ENCODE results near the gene KCNE2. TPM values are rescaled to one million over a fixed set of nuclear protein-coding genes. Genes with fewer than 3 reads are reported as not detected.

Gene KCNE2, protein sequence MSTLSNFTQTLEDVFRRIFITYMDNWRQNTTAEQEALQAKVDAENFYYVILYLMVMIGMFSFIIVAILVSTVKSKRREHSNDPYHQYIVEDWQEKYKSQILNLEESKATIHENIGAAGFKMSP
- total RNA-seq = 2.2 TPM

DNA sequence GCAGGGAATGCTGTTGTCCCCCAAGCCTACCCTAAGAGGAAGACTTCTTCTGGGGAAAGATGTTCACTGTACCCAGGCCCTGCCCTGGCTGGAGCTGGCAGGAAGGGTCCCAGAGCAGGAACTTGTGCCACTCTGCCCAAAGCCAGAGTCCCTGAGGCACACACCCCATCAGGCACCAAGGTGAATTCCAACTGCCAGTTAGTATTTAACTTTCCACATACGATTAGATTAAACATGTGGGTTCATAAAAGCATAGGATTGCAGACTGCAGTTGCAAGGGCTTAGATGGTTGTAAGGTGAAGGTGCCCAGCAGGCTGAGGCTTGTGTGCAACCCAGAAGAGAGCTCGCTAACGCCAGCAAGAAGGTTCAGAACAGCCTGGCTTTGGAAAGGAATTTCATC, at the start of gene KCNE2:
KCNE2 (plus strand) TSS at position 274 of the 400 bp plus-strand sequence. CDS start 6,473 bp downstream, outside the sequence.
- DNase-seq (ENCODE audit: low spot score) (peak; percentile 37), ATAC-seq (no peak)
- intact Hi-C loops (cut with DNase I) = no loop called here

DNA sequence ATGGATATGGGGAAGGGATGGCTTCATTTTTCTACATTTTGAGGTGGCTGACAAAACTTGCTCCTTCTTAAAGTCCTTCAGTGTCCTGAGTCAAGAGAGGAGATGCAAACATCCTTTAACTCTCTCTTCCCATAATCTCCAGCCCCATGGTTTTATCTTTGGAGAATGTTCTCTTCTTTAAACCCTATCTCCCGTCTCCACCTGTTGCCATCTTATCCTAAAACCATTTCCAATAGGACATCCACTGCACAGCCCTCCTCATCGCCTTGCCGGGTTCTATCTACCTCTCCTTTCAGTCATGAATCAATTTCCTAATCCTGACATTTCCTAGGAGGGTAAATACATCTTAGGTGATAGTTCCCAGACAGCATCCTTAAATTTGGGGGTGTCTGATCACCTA, 44.2 kb upstream of the KCNE2 start:
- intact Hi-C loops (cut with DNase I) = no loop called here
- no peak for ATAC-seq
- DNase-seq (ENCODE audit: low spot score) = no peak

DNA sequence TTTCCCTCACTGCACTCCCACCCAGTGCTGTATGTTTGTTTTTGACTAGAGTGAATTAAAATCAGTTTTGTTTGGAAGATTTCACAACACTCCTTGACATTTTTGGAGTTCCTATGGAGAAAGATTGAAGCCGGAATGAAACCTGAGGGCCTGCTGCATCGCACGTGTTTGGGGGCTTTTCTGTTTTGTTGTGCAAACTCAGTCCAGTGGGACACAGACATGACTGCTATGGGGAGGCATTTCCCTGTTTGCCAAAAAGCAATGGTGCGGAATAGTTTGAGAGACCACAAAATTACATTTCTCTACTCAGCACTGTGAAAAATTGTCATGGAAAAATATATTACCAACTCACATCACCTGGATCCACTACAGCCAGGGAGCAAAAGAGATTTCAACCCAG, 43.8 kb upstream of the KCNE2 start:
- intact Hi-C loops (cut with DNase I) = no loop called here
- DNase-seq (ENCODE audit: low spot score) (no peak), ATAC-seq (no peak)

DNA sequence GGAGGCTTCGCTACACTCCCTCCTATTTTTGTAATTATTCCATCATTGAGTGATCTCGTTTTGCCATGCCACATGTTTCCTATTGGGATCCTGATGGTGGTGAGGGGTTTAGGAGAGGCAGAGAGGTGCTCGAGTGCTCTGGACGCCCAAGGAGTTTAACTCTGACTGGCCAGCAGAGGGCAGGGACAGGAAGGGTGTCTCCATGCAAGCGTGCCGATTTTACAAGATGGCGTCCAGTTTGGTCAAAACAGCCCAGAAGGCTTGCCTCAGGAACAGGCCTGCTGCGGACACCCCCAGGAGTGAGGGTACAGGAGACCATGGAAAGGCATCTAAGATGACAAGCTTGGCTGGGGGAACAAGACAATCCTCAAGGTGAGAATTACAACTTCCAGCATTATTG, 33.8 kb upstream of the KCNE2 start:
- ATAC-seq = no peak
- intact Hi-C loops (cut with DNase I) = no loop called here

DNA sequence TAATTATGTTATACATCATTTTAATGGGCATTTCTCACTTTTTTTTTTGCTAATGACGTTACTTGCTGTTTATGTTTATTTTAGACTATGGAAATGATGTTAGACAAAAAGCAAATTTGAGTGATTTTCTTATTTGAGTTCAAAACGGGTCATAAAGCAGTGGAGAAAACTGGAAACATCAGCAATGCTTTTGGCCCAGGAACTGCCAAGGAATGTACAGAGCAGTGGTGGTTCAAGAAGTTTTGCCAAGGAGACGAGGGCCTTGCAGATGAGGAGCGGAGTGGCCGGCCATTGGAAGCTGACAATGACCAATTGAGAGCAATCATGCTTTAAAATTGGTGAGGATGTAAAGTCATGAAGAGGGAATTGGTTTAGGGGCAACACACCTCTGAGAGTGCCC, 32.1 kb upstream of the KCNE2 start:
- ATAC-seq (no peak), DNase-seq (ENCODE audit: low spot score) (no peak)
- intact Hi-C loops (cut with DNase I) = no loop called here

More for the DNA sequence above, 33.8 kb upstream of the KCNE2 start:
- DNase-seq (ENCODE audit: low spot score) = no peak

DNA sequence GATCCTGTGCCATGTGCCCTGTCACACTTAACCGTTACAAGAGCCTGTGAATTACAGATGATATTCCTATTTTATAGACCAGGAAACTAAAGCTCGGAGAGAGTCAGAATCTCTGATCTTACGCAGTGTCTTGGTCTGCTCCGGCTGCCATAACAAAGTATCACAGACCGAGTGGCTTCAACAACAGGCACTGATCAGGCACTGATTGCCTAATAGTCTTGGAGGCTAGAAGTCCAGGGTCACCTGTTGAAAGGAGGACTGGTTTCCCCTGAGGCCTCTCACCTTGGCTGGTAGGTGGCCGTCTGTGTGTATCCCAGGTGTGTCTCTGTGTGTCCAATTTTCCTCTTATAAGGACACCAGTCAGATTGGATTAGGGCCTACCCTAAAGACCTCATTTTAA, 31.5 kb upstream of the KCNE2 start:
- intact Hi-C loops (cut with DNase I) = no loop called here
- ATAC-seq (no peak), DNase-seq (ENCODE audit: low spot score) (no peak)

DNA sequence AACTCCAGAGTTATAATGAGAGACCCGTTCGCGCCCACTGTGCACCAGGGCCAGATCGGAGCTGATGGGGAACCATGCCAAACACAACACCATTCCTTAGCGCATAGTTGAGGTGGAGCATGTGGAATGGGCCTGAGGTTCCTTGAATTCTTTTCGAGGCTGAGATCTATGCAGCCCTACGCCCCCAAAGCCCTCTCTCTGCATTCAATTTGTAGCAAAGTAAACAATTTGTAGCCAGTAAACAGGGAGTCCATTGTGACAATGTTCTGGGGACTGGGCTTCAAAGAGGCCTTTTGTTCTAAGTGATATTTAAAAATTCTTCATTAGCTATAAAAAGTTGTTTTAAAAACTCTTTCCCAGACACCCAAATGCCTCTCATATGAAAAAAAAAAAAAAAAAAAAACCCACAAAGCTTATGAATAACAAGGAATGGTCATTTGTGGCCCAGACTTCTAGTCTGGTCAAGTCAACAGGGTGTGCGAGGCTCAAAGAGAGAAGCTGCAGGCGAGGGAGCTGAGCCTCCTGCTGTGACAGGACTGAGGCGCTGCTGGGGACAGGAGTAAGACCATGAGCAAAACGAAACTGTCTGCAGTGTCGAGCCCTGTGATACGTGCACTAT, 30.6 kb upstream of the KCNE2 start:
- intact Hi-C loops (cut with DNase I) = no loop called here
- peak; percentile 83 for ATAC-seq
- no peak for DNase-seq (ENCODE audit: low spot score)

DNA sequence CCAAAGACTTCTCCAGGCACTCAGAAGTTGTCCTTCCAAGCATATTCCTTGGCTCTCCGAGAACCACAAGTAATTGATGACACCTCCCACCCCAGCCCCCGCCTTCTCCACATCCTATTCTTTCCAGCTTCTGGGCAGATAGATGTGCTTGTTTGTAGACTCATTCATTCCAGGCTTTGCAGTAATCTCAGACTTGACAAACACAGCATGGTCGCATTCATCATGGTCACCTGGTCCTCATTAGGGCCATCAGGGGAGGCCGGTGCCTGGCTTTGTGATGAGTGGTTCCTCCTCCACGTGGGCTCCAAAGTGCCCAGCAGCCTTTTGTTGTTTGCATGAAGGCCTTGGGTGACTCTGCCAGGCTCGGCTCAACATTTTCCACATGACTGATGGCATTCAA, 28.5 kb upstream of the KCNE2 start:
- DNase-seq (ENCODE audit: low spot score) (no peak), ATAC-seq (no peak)
- intact Hi-C loops (cut with DNase I) = loop anchor here (5.0 kb wide), 1 partner anchor 977 kb away; no protein-coding TSS in a partner anchor

DNA sequence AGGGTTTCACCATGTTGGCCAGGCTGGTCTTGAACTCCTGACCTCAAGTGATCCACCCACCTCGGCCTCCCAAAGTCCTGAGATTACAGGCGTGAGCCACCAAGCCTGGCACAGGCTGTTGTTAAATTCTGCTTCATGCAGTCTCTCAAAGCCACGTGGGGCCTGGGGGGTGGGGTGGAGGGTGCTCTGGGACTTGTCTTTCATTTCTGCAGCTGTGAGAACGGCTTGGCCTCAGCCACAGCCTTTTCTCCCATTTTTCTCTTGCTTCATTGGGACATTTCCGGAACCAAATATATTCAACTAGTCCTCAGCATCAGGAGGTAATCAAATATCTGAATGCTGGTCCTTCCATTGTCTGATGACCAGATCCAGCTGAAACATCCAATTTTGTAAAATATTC, 27.6 kb upstream of the KCNE2 start:
- ATAC-seq (no peak), DNase-seq (ENCODE audit: low spot score) (no peak)
- intact Hi-C loops (cut with DNase I) = loop anchor here (5.0 kb wide), 1 partner anchor 976 kb away; no protein-coding TSS in a partner anchor

DNA sequence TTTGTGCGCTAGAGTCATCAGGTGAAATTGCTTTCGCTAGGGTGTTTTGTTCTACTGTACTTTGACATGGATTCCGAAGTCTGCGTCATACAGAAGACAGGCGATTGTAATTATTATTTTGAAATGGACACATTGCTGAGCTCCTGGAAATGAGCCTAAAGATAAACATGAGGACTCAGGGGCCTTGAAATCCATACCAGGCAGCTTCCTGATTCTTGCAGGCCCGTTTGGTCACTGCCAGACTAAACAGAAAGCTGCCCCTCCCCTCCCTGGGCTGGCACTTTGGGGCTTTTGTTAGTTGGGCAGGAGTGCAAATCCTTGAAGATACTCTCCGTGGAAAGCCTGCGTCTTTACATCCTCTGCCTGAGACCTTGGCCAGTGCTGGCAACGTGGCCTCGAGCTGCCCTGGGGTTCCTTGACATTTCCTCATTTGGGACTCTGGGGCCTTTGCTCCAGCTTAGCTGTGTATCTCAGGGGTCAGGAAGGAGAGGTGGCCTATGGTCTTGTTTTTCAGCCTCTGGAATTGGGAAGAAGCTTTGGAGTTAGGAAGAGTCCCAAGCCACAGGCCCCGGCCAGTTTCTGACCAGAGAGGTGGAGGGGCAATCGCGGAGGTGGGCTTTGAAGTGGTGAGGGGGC, 26.9 kb upstream of the KCNE2 start:
- intact Hi-C loops (cut with DNase I) = loop anchor here (5.0 kb wide), 1 partner anchor 975 kb away; no protein-coding TSS in a partner anchor
- DNase-seq (ENCODE audit: low spot score) (no peak), ATAC-seq (peak; percentile 6)

DNA sequence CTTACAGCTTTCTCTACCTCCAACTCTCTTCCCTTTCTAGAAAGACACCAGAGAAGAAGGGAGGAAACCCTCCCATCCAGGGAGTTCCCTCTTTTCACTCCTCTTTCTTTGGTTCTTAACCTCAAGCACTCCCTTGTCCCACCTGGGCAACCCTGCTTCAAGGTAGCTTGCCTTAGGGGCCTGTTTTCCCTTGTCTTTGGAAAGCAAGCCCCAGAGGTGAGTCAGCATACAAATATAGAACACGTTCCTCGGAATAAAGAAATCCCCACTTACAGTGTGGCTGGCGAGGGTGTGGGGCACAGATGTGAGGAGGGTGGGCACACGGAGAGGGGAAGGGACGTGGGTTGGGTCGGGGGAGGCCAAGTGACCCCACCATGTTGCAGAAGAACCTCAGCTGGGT, 26.1 kb upstream of the KCNE2 start:
- ATAC-seq (no peak), DNase-seq (ENCODE audit: low spot score) (no peak)
- intact Hi-C loops (cut with DNase I) = loop anchor here (5.0 kb wide), 1 partner anchor 975 kb away; no protein-coding TSS in a partner anchor

DNA sequence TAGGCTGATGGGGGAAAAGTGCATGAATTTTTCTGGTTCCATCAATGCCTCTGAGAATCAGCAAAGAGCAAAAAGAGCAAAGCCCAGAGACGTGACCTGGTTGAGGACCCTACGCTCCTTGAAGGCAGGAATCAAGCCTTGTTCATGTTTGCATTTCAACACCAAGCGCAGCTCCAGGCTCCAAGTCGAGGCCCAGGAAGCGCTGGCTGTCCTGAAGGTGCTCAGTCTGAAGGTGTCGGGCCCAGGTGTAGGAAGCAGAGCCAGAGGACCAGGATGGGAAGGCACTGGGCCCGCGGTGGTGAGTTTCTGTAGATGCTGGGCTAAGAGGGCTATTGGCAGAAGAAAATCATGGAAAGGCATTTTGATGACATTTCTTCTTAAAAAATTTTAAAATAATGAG, 25.6 kb upstream of the KCNE2 start:
- DNase-seq (ENCODE audit: low spot score) (no peak), ATAC-seq (no peak)
- intact Hi-C loops (cut with DNase I) = loop anchor here (5.0 kb wide), 1 partner anchor 974 kb away; no protein-coding TSS in a partner anchor

DNA sequence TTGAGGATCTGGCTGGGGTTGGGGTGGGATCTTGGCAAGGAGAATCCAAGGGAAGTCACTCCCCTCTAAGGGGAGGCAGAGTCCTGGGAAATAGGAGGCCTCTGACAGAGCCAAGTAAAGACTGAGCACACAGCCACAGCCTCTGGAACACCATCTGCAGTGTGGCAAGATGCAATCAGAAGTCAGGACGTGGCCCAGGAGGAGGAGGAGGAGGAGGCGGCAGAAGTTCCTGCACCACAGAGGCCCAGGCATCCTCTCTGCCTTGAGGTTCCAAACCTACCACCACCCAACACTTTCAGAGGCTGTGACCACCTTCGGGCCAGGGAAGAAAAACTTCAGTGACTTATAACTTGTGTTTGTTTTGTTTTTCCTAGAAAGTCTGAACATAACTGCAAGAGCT, 23.7 kb upstream of the KCNE2 start:
- no peak for DNase-seq (ENCODE audit: low spot score)
- intact Hi-C loops (cut with DNase I) = no loop called here
- no peak for ATAC-seq

DNA sequence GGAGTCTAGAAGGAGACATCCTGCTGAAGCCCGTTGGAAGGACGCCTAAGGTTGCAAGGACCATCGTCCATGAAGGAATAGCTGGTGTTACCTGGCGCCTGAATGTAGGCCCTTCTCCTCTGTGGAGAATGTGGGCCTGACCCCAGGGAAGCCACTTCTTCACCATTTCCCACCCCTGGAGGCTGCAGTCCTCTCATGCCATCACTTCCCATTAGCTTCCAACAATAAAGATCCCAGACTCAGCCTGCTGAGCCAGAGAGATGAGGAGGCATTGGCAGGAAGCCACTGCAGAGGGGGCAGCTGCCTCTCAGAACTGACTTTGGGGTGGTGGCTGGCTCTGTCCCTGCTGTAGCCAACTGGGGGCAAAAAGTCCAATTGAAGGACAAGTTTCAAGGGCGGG, 21.3 kb upstream of the KCNE2 start:
- no peak for DNase-seq (ENCODE audit: low spot score)

DNA sequence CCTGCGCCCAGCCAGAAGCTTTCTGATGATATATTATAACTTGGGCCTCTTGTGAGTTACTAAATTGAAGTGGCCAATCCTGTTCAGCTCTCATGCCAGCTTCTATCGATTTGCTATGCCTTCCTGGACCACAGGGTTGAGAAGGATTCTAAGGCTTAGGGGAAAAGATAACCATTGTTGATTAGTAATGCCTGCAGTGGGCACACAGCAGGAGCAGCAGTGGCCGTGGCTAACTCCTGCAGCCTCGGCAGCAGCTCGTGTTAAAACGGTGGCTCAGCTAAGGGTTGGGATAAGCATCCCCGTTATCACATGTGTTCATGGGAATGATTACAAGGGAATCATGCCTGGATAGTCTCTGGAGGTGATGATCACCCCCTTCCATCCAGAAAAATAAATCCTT, 20.5 kb upstream of the KCNE2 start:
- DNase-seq (ENCODE audit: low spot score) (no peak), ATAC-seq (peak; percentile 29)
- intact Hi-C loops (cut with DNase I) = no loop called here

More for the DNA sequence above, 21.3 kb upstream of the KCNE2 start:
- ATAC-seq = no peak
- intact Hi-C loops (cut with DNase I) = no loop called here

DNA sequence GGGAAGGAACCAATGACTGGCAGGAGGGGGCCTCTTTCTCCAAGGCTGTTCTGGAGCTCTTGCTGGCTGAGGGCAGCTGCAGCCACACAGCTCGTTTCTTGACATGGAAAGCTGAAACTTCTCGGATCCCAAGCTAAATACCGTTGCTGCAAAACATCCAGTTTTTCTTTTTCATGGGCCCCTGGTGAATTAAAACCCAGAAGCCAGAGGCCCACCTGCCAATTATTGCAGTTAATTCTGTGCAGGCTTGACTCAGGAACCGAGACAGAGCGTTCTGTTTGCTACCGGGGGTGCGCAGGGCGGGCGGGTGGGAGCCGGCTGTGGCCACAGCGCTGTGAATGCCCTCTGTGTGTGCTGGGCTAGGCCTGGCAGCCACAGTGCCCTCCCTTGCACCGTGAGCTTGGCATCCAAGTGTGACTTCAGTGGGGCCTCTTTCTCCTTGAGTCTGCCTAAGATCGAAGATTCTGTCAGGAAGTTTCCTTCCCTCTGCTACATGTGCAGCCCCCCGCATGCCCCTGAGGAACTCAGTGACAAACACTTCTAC, 19.9 kb upstream of the KCNE2 start:
- ATAC-seq = peak; percentile 37
- intact Hi-C loops (cut with DNase I) = no loop called here
- DNase-seq (ENCODE audit: low spot score) = no peak

DNA sequence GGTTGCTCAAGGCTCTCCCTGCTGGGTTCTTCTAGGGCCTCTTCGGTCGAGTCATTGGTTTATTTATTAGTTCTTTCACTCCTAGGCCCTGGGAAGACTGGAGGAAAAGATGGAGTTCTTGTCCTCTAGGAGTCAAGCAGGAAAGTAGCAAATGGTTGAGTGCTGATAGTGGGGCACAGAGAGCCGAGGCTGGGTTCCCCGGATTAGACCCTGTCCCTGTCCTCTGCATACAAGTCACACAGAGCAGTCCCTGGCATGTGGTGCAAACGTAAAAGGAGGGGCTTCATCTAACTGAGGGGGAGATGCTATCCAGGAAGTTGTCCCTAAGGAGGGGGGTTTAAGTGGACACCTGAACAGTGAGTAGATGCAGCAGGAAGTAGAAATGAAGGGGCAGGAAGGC, 19.2 kb upstream of the KCNE2 start:
- DNase-seq (ENCODE audit: low spot score) = no peak
- no peak for ATAC-seq
- intact Hi-C loops (cut with DNase I) = no loop called here

DNA sequence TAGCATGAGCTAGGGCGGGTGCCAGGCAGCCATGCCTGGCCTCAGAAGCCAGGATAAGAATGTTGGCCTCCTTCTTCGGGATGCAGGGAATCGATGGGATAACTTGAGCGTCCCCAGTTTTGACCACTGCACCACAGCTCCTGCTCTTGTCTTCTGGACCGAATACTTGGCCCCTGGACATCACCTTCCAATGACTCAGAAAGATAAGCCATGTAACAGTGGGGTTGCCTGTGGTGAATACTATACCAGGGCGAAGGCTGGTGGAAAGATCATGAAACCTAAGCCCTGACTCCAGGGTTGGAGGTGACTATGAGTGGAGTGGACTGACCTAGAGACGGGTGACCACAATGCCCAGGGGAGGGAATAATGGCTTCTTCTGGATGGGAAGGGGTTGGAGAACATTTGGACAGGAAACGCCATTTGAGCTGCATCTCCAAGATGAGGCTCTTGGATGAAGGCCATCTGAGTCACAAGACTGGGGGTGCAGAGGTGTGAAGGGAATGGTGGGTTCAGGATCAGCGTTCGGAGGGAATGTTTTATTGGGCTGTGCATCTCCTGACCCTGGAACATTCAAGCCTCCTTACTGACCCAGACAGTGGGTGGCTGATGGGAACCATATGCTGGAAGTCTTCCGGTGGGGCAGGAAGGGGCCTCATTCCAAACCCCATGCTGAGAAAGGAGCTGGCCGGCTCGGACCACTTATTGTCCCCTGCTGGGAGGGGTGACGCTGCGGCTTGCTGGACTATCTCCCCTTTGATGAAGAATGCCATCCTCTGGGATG, 18.5 kb upstream of the KCNE2 start:
- peak; percentile 73 for ATAC-seq
- intact Hi-C loops (cut with DNase I) = loop anchor here (5.0 kb wide), 1 partner anchor 163 kb away; no protein-coding TSS in a partner anchor
- no peak for DNase-seq (ENCODE audit: low spot score)

DNA sequence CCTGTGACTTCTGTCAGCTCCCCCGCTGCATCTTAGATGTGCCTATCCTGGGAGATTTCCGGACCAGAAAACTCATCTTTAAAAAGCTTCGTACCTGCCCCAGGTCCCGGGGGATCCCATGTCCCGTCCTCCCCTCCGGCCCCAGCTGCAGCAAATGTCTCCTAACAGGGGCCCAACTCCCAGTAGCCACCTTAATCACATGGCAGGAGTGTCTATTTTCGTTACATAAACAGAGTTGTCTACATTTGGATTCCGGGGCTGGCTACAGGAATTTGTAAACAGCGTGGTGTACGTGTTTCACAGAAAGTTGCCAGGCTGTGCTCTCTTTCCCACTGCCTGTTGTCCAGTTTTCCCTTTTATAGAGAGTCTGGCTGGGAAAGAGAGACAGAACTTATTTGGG, 17.9 kb upstream of the KCNE2 start:
- DNase-seq (ENCODE audit: low spot score) (no peak), ATAC-seq (peak; percentile 43)
- intact Hi-C loops (cut with DNase I) = loop anchor here (5.0 kb wide), 1 partner anchor 164 kb away; no protein-coding TSS in a partner anchor
